Keratinocyte (primary cell): ENCODE results near the gene RAB6A. TPM values are rescaled to one million over a fixed set of nuclear protein-coding genes. Genes with fewer than 3 reads are reported as not detected.

Source experiments
- DNase-seq: peaks from one replicate; pipeline ENCODE4 v3.0.0-alpha.2; 2011; ENCODE audit warnings: low read depth, missing footprints, low spot score
- FAIRE-seq: peaks from 2 replicates; lab custom pipeline; 2011; peaks lifted over from hg19 to GRCh38; lab: Jason Lieb, UNC
- H2AFZ ChIP-seq: 2 replicates; pipeline ENCODE4 v1.6.0; 2012; ENCODE audit warnings: low read length, control low read depth, inconsistent platforms; ENCODE audit not compliant: control insufficient read depth
- H3K27ac ChIP-seq: 2 replicates; pipeline ENCODE4 v1.5.1; 2011; ENCODE audit warnings: low read length; ENCODE audit not compliant: control insufficient read depth, insufficient read depth
- H3K27me3 ChIP-seq: 3 replicates; pipeline ENCODE4 v1.6.0; 2011; ENCODE audit warnings: low read length; ENCODE audit not compliant: control insufficient read depth, insufficient read depth; ENCODE audit errors: extremely low read depth
- H3K36me3 ChIP-seq, 2 experiments: 2 replicates in 1 of 2; 3 replicates in 1 of 2; pipeline ENCODE4 v1.5.1; 2011; ENCODE audit warnings: low read length in 2 of 2, mild to moderate bottlenecking in 1 of 2; ENCODE audit not compliant: control insufficient read depth in 2 of 2, insufficient read depth in 2 of 2; ENCODE audit errors: extremely low read depth in 1 of 2
- H3K4me1 ChIP-seq: 3 replicates; pipeline ENCODE4 v1.5.1; 2011; ENCODE audit warnings: low read length; ENCODE audit not compliant: control insufficient read depth, insufficient read depth; ENCODE audit errors: extremely low read depth
- H3K4me2 ChIP-seq: 3 replicates; pipeline ENCODE4 v1.6.0; 2011; ENCODE audit warnings: low read depth, low read length; ENCODE audit not compliant: control insufficient read depth, insufficient read depth; ENCODE audit errors: extremely low read depth
- H3K4me3 ChIP-seq, 3 experiments: fragments of 200-600 bp in 1 of 3; sonication (generic) in 1 of 3; 2 replicates in 2 of 3; 3 replicates in 1 of 3; pipeline ENCODE4 v1.5.1; 2011 to 2016; ENCODE audit warnings: low read length in 3 of 3, mild to moderate bottlenecking in 3 of 3, control low read depth in 2 of 3, inconsistent platforms in 1 of 3, low read depth in 1 of 3, mixed read lengths in 1 of 3, mixed run types in 1 of 3, moderate library complexity in 1 of 3; ENCODE audit not compliant: control insufficient read depth in 2 of 3, insufficient read depth in 2 of 3; ENCODE audit errors: extremely low read depth in 1 of 3
- H3K79me2 ChIP-seq: 2 replicates; pipeline ENCODE4 v1.6.0; 2012; ENCODE audit warnings: low read length; ENCODE audit not compliant: control insufficient read depth, insufficient read depth
- H3K9ac ChIP-seq: 3 replicates; pipeline ENCODE4 v1.6.0; 2011; ENCODE audit warnings: low read length; ENCODE audit not compliant: control insufficient read depth, insufficient read depth; ENCODE audit errors: extremely low read depth
- H3K9me1 ChIP-seq: 3 replicates; pipeline ENCODE4 v1.6.0; 2011; ENCODE audit warnings: low read length; ENCODE audit not compliant: control insufficient read depth, insufficient read depth; ENCODE audit errors: extremely low read depth
- H3K9me3 ChIP-seq: 2 replicates; pipeline ENCODE4 v1.5.1; 2012; ENCODE audit warnings: low read depth, low read length; ENCODE audit not compliant: control insufficient read depth
- H4K20me1 ChIP-seq: 3 replicates; pipeline ENCODE4 v1.6.0; 2011; ENCODE audit warnings: low read length; ENCODE audit not compliant: control insufficient read depth, insufficient read depth; ENCODE audit errors: extremely low read depth
- CTCF ChIP-seq, 3 experiments: IDR thresholded peaks in 1 of 3; conservative IDR thresholded peaks in 1 of 3; optimal IDR thresholded peaks in 1 of 3; 2 replicates in 2 of 3; 3 replicates in 1 of 3; pipeline versions ENCODE3 to v1.5.1; 2011; ENCODE audit warnings: low read length in 3 of 3, mild to moderate bottlenecking in 3 of 3, moderate library complexity in 2 of 3, control low read depth in 1 of 3, inconsistent platforms in 1 of 3; ENCODE audit not compliant: insufficient read depth in 2 of 3; ENCODE audit errors: extremely low read depth in 1 of 3
- EZH2 ChIP-seq: IDR thresholded peaks from one replicate; pipeline ENCODE4 v1.6.1; 2012; ENCODE audit warnings: inconsistent platforms, mild to moderate bottlenecking, low read length, moderate library complexity
- dilution Hi-C: fragments of 300-500 bp; cut with MboI; formaldehyde crosslinking; loops from one replicate; pipeline ENCODE4 v1.7.0; 2020; ENCODE audit warnings: low sequenced_read_pairs; ENCODE audit not compliant: extremely low pct_ligation_motif_present
- polyA plus RNA-seq, 5 experiments: library from polyadenylated mRNA; depleted of rRNA in 3 of 5; stranded (reverse) in 3 of 5; stranded (forward) in 1 of 5; unstranded in 1 of 5; fragments of >200 nt; gene quantifications; 1 replicate in 1 of 5; 2 replicates in 3 of 5; 3 replicates in 1 of 5; pipeline versions ENCODE4 v1.2.1 to v1.2.3, GENCODE V29; 2011 to 2012; ENCODE audit warnings: missing spikeins in 2 of 5, low read depth in 1 of 5, low replicate concordance in 1 of 5

RAB6A gene
- polyA plus RNA-seq, 1 donor (not counting 4 experiments of a cell fraction or from before 2014, with no cell fraction given), result 142 TPM

- Histone ChIP-seq H3K9me3 (no peaks in the 10 kb centered on the region), H2AFZ (no peak overlapping the region), H3K9ac (no peak overlapping the region), H3K27ac (no peak overlapping the region), H3K4me2 (no peak overlapping the region), H3K4me1 (peaks cover 3% of the 10 kb centered on the region), H3K27me3 (no peaks in the 10 kb centered on the region), H4K20me1 (peaks cover 15% of the 10 kb centered on the region), H3K4me3 (no peak overlapping the region), H3K9me1 (no peaks in the 10 kb centered on the region), H3K36me3 (peaks cover 0 to 5% of the 10 kb centered on the region in 2 experiments), H3K79me2 (peaks cover 96% of the 10 kb centered on the region)
- TF ChIP-seq EZH2, result no peak
- TF ChIP-seq CTCF (optimal IDR thresholded peaks at IDR 0.05 in 1 of 3, IDR thresholded peaks at IDR 0.05 in 1 of 3, conservative IDR thresholded peaks at IDR 0.05 in 1 of 3; ENCODE audit: extremely low read depth in 1 of 3, insufficient read depth in 2 of 3, low read length in 3 of 3), result no peak
- DNase-seq (no peak), FAIRE-seq (no peak)
- dilution Hi-C loops, result no loop called here
These were observed 11.8 kb downstream of the RAB6A start for GRCh38 chr11:73749118-73749517.

GRCh38 chr11:73748300-73748699 is 12.6 kb downstream of the RAB6A start:
- DNase-seq (no peak), FAIRE-seq (no peak)
- Histone ChIP-seq H3K9ac (no peak overlapping the region), H2AFZ (no peak overlapping the region), H3K27me3 (no peaks in the 10 kb centered on the region), H3K9me3 (no peaks in the 10 kb centered on the region), H3K4me3 (no peak overlapping the region), H4K20me1 (peaks cover 20% of the 10 kb centered on the region), H3K27ac (no peak overlapping the region), H3K4me1 (peaks cover 3% of the 10 kb centered on the region), H3K36me3 (peaks cover 0 to 4% of the 10 kb centered on the region in 2 experiments), H3K79me2 (peaks cover 95% of the 10 kb centered on the region), H3K9me1 (no peaks in the 10 kb centered on the region), H3K4me2 (no peak overlapping the region)
- dilution Hi-C loops, result no loop called here
- TF ChIP-seq CTCF (optimal IDR thresholded peaks at IDR 0.05 in 1 of 3, IDR thresholded peaks at IDR 0.05 in 1 of 3, conservative IDR thresholded peaks at IDR 0.05 in 1 of 3; ENCODE audit: extremely low read depth in 1 of 3, insufficient read depth in 2 of 3, low read length in 3 of 3), result no peak
- TF ChIP-seq EZH2, result no peak
